ENCODE measurements around the gene STUB1.

The STUB1 gene

GRCh38 chr16:726438-727290, 46.5 kb downstream of the STUB1 start, which contains the start of the genes CCDC78 and HAGHL:
CCDC78 (minus strand) TSS chr16:726443; CDS start chr16:726367, 76 bp downstream.
HAGHL (plus strand) TSS chr16:727106; CDS start chr16:727510, 404 bp downstream.
- DNase-seq, result peak; percentile 34 to 47 (median 39)

GRCh38 chr16:727291-727977, 47.2 kb downstream of the STUB1 start:
- peak in 2 of 3 experiments; percentile 47 to 52 for DNase-seq

- DNase-seq, result peak; percentile 73 to 85 (median 84)
These were observed 48.1 kb downstream of the STUB1 start for GRCh38 chr16:728131-728889.

GRCh38 chr16:728890-729744, 48.9 kb downstream of the STUB1 start:
- no peak for DNase-seq

GRCh38 chr16:729768-730665, 49.8 kb downstream of the STUB1 start:
- no peak for DNase-seq

GRCh38 chr16:730666-731509, 50.7 kb downstream of the STUB1 start:
- DNase-seq, result no peak

DNA sequence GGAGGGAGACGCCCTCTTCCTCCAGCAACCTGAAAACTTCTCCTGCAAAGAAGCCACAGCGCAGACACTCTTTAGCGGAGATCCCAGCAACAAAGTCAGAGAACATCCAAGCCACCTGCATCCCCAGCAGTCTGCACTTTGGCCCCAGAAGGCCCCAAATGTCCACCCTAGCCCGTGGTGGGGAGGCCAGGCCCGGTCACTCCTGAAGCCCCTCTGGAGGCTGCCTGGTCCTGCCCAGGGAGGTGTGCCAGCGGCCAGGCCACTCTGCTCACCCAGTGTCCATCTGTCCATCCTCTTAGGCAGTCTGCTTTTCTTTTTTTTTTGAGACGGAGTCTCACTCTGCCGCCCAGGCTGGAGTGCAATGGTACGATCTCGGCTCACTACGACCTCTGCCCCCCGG, 52.1 kb downstream of the STUB1 start:
- DNase-seq, result no peak
